Effector memory CD4-positive, alpha-beta T cell (primary cell): Measurements from ENCODE around the gene SCGB3A2.

Experiments
- DNase-seq, 3 donors: peaks; one replicate each; pipeline ENCODE4 v3.0.0-alpha.2; 2020
- H3K27ac ChIP-seq: 2 replicates; pipeline ENCODE4 v1.7.0; 2013; ENCODE audit warnings: mild to moderate bottlenecking, low read length, moderate library complexity; ENCODE audit not compliant: insufficient read depth, poor library complexity, severe bottlenecking
- H3K27me3 ChIP-seq: replicated peaks from 2 replicates; pipeline ENCODE4 v1.7.0; 2013; ENCODE audit warnings: mild to moderate bottlenecking, low read length; ENCODE audit not compliant: insufficient read depth, control insufficient read depth, poor library complexity, severe bottlenecking
- H3K36me3 ChIP-seq: 2 replicates; pipeline ENCODE4 v1.7.0; 2013; ENCODE audit warnings: mild to moderate bottlenecking, low read length, moderate library complexity; ENCODE audit not compliant: control insufficient read depth, insufficient read depth
- H3K4me1 ChIP-seq: 2 replicates; pipeline ENCODE4 v1.7.0; 2013; ENCODE audit warnings: low read length, mild to moderate bottlenecking; ENCODE audit not compliant: control insufficient read depth, insufficient read depth, poor library complexity, severe bottlenecking
- H3K4me3 ChIP-seq: 2 replicates; pipeline ENCODE4 v1.7.0; 2013; ENCODE audit warnings: low read length, low read depth, mild to moderate bottlenecking; ENCODE audit not compliant: insufficient read depth, poor library complexity, severe bottlenecking
- H3K9me3 ChIP-seq: 2 replicates; pipeline ENCODE4 v1.7.0; 2013; ENCODE audit warnings: mild to moderate bottlenecking, low read length, moderate library complexity; ENCODE audit not compliant: control insufficient read depth

Gene SCGB3A2

GRCh38 chr5:147876141-147876540 lies 2.4 kb upstream of the SCGB3A2 start:
- no peaks in the 10 kb centered on the region for H3K4me1 ChIP-seq
- no peaks in the 10 kb centered on the region for H3K9me3 ChIP-seq
- H3K27ac ChIP-seq = no peak overlapping the region
- H3K27me3 ChIP-seq = no peaks in the 10 kb centered on the region
- H3K4me3 ChIP-seq = no peak overlapping the region
- H3K36me3 ChIP-seq = no peaks in the 10 kb centered on the region
- no peak for DNase-seq

- Histone ChIP-seq H3K4me1 (no peaks in the 10 kb centered on the region), H3K9me3 (no peaks in the 10 kb centered on the region), H3K4me3 (no peak overlapping the region), H3K36me3 (no peaks in the 10 kb centered on the region), H3K27ac (no peak overlapping the region), H3K27me3 (no peaks in the 10 kb centered on the region)
- DNase-seq = no peak
Observed at GRCh38 chr5:147876626-147877025, 1.9 kb upstream of the SCGB3A2 start.

GRCh38 chr5:147879784-147880183 lies 1.3 kb downstream of the SCGB3A2 start:
- H3K9me3 ChIP-seq = no peaks in the 10 kb centered on the region
- H3K27ac ChIP-seq = no peak overlapping the region
- no peaks in the 10 kb centered on the region for H3K4me1 ChIP-seq
- H3K36me3 ChIP-seq = no peaks in the 10 kb centered on the region
- no peak overlapping the region for H3K4me3 ChIP-seq
- H3K27me3 ChIP-seq = no peaks in the 10 kb centered on the region
- DNase-seq = no peak

- no peaks in the 10 kb centered on the region for H3K27me3 ChIP-seq
- no peaks in the 10 kb centered on the region for H3K4me1 ChIP-seq
- no peaks in the 10 kb centered on the region for H3K36me3 ChIP-seq
- no peaks in the 10 kb centered on the region for H3K9me3 ChIP-seq
- no peak overlapping the region for H3K27ac ChIP-seq
- no peak for DNase-seq
- no peak overlapping the region for H3K4me3 ChIP-seq
Observed at GRCh38 chr5:147880487-147880886, 2.0 kb downstream of the SCGB3A2 start.

- H3K27me3 ChIP-seq = no peaks in the 10 kb centered on the region
- DNase-seq = no peak
- no peaks in the 10 kb centered on the region for H3K4me1 ChIP-seq
- H3K4me3 ChIP-seq = no peak overlapping the region
- H3K36me3 ChIP-seq = no peaks in the 10 kb centered on the region
- H3K27ac ChIP-seq = no peak overlapping the region
- no peaks in the 10 kb centered on the region for H3K9me3 ChIP-seq
Observed at GRCh38 chr5:147882586-147883313, 4.2 kb downstream of the SCGB3A2 start.

GRCh38 chr5:147887026-147887627 lies 8.6 kb downstream of the SCGB3A2 start:
- H3K27me3 ChIP-seq = no peaks in the 10 kb centered on the region
- H3K4me3 ChIP-seq = no peak overlapping the region
- no peak for DNase-seq
- H3K27ac ChIP-seq = no peak overlapping the region
- no peaks in the 10 kb centered on the region for H3K36me3 ChIP-seq
- no peaks in the 10 kb centered on the region for H3K9me3 ChIP-seq
- no peaks in the 10 kb centered on the region for H3K4me1 ChIP-seq

GRCh38 chr5:147887930-147888329 lies 9.4 kb downstream of the SCGB3A2 start:
- no peaks in the 10 kb centered on the region for H3K27me3 ChIP-seq
- H3K9me3 ChIP-seq = no peaks in the 10 kb centered on the region
- H3K4me1 ChIP-seq = no peaks in the 10 kb centered on the region
- DNase-seq = no peak
- H3K27ac ChIP-seq = no peak overlapping the region
- no peak overlapping the region for H3K4me3 ChIP-seq
- no peaks in the 10 kb centered on the region for H3K36me3 ChIP-seq

GRCh38 chr5:147892696-147893296 lies 14.3 kb downstream of the SCGB3A2 start:
- H3K27ac ChIP-seq = no peak overlapping the region
- no peaks in the 10 kb centered on the region for H3K36me3 ChIP-seq
- H3K9me3 ChIP-seq = no peaks in the 10 kb centered on the region
- H3K4me3 ChIP-seq = no peak overlapping the region
- no peaks in the 10 kb centered on the region for H3K4me1 ChIP-seq
- H3K27me3 ChIP-seq = no peaks in the 10 kb centered on the region
- no peak for DNase-seq

GRCh38 chr5:147893820-147894219 lies 15.3 kb downstream of the SCGB3A2 start:
- Histone ChIP-seq H3K27me3 (no peaks in the 10 kb centered on the region), H3K36me3 (no peaks in the 10 kb centered on the region), H3K4me1 (no peaks in the 10 kb centered on the region), H3K4me3 (no peak overlapping the region), H3K9me3 (no peaks in the 10 kb centered on the region), H3K27ac (no peak overlapping the region)
- DNase-seq = no peak

GRCh38 chr5:147895864-147896263 lies 17.4 kb downstream of the SCGB3A2 start:
- Histone ChIP-seq H3K36me3 (no peaks in the 10 kb centered on the region), H3K4me1 (no peaks in the 10 kb centered on the region), H3K27me3 (no peaks in the 10 kb centered on the region), H3K27ac (no peak overlapping the region), H3K4me3 (no peak overlapping the region), H3K9me3 (no peaks in the 10 kb centered on the region)
- DNase-seq = no peak
